SK-N-SH (cell line): ENCODE data around the gene STRN.

Experiments used
- CTCF ChIP-seq: fragments of 200-600 bp; sonication (generic); IDR thresholded peaks from 2 replicates; pipeline ENCODE4 v1.6.1; 2017; ENCODE audit warnings: antibody characterized with exemption, mild to moderate bottlenecking, moderate library complexity
- ELF1 ChIP-seq: IDR thresholded peaks from 2 replicates; pipeline ENCODE4 v1.4.0; 2012
- EP300 ChIP-seq, 2 experiments: IDR thresholded peaks; 2 replicates each; pipeline versions ENCODE4 v1.4.0 to v1.6.1; 2012; ENCODE audit warnings: borderline replicate concordance in 1 of 2, low read depth in 1 of 2, low read length in 1 of 2
- FOSL2 ChIP-seq: IDR thresholded peaks from 2 replicates; pipeline ENCODE4 v1.4.0; 2012; ENCODE audit warnings: low read depth, mild to moderate bottlenecking, moderate library complexity, borderline replicate concordance
- GATA2 ChIP-seq: sonication (generic); formaldehyde crosslinking; IDR thresholded peaks from 2 replicates; pipeline ENCODE4 v1.5.0; 2020; ENCODE audit warnings: mild to moderate bottlenecking, missing genetic modification reagents
- MAX ChIP-seq: IDR thresholded peaks from 2 replicates; pipeline ENCODE4 v1.4.0; 2012; ENCODE audit warnings: low read depth
- PBX3 ChIP-seq: IDR thresholded peaks from 2 replicates; pipeline ENCODE4; 2012
- POLR2AphosphoS5 ChIP-seq: IDR thresholded peaks from 2 replicates; pipeline ENCODE4 v1.6.1; 2012; ENCODE audit warnings: low read depth, low read length
- RCOR1 ChIP-seq: fragments of 150-350 bp; IDR thresholded peaks from 2 replicates; pipeline ENCODE4 v1.6.1; 2017; ENCODE audit warnings: antibody characterized with exemption, low read length
- TAF1 ChIP-seq: IDR thresholded peaks from 2 replicates; pipeline ENCODE4 v1.6.1; 2012; ENCODE audit warnings: low read depth, mild to moderate bottlenecking, low read length, moderate library complexity, borderline replicate concordance
- YY1 ChIP-seq: IDR thresholded peaks from 2 replicates; pipeline ENCODE4 v1.4.0; 2012; ENCODE audit warnings: low read depth, mild to moderate bottlenecking

GRCh38 chr2:36892805-36893204 lies 73.5 kb downstream of the STRN start:
- TF ChIP-seq PBX3 (no peak), CTCF (no peak), TAF1 (no peak), MAX (no peak), FOSL2 (no peak), POLR2AphosphoS5 (no peak), RCOR1 (no peak), EP300 (IDR thresholded peaks at IDR 0.05; ENCODE audit: borderline replicate concordance in 1 of 2, low read depth in 1 of 2, low read length in 1 of 2) (no peak), GATA2 (no peak), ELF1 (no peak), YY1 (no peak)
